ENCODE results near the gene TMPRSS13. TPM values are rescaled to one million over a fixed set of nuclear protein-coding genes. Genes with fewer than 3 reads are reported as not detected.
"Not testable (repeated sequence)": the region's sequence is repeated elsewhere in the genome, so short reads cannot be mapped to it uniquely, and the experiment has no call there.

The TMPRSS13 gene
- total RNA-seq, 2 experiments from 2014 or later = 0.79 to 1.1 TPM

- POLR2A ChIA-PET = interaction anchor here (1.1 kb wide), 1 partner anchor 66 kb away, joined by 3 read pairs; no protein-coding TSS in a partner anchor
- H4K20me1 ChIP-seq (ENCODE audit: insufficient read depth, low read length) = no peaks in the 10 kb centered on the region
- intact Hi-C loops (cut with micrococcal nuclease; ENCODE audit: unreplicated experiment) = loop anchor here (10.0 kb wide), 1 partner anchor 134 kb away; no protein-coding TSS in a partner anchor
Observed at GRCh38 chr11:117949062-117949461, 19.9 kb upstream of the TMPRSS13 start.

DNA sequence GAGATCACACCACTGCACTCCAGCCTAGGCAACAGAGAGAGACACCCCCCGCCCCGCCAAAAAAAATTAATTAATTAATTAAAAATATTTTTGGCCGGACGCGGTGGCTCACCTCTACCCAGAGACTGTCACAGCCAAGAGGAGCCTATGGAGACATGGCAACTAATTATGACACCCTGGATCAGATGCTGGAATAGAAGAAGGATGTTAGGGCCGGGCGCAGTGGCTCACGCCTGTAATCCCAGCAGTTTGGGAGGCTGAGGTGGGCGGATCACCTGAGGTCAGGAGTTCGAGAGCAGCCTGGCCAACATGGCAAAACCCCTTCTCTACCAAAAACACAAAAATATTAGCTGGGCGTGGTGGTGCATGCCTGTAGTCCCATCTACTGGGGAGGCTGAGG, 19.3 kb upstream of the TMPRSS13 start:
- DNase-seq (ENCODE audit: low spot score); H3K9me2 ChIP-seq (ENCODE audit: insufficient read depth, low read length); H2AFZ ChIP-seq (ENCODE audit: low read length); H3K27ac ChIP-seq (ENCODE audit: low read depth, low read length, poor library complexity, severe bottlenecking); H3K36me3 ChIP-seq (ENCODE audit: insufficient read depth, low read length); H3K79me2 ChIP-seq (ENCODE audit: insufficient read depth, low read depth, low read length); BruUV-seq (replicated peaks); H3K4me2 ChIP-seq (ENCODE audit: low read length); H4K20me1 ChIP-seq (ENCODE audit: insufficient read depth, low read length); H3K9me3 ChIP-seq (ENCODE audit: low read length); H3K4me3 ChIP-seq (ENCODE audit: low read depth, low read length, poor library complexity, severe bottlenecking): not testable (repeated sequence)
- POLR2A ChIA-PET = interaction anchor here (1.2 kb wide), 1 partner anchor 52 kb away, joined by 3 read pairs; no protein-coding TSS in a partner anchor
- CTCF ChIA-PET (ENCODE audit: unreplicated experiment) = interaction anchor here (2.1 kb wide), 1 partner anchor 12 kb away, joined by 12 read pairs; no protein-coding TSS in a partner anchor
- H3K4me1 ChIP-seq (ENCODE audit: insufficient read depth, low read length, poor library complexity, severe bottlenecking) = peaks cover 34% of the 10 kb centered on the region
- intact Hi-C loops (cut with micrococcal nuclease; ENCODE audit: unreplicated experiment) = loop anchor here (10.0 kb wide), 1 partner anchor 134 kb away; no protein-coding TSS in a partner anchor

More at GRCh38 chr11:117949062-117949461, 19.9 kb upstream of the TMPRSS13 start:
- Histone ChIP-seq H3K9me2 (ENCODE audit: insufficient read depth, low read length) (no peaks in the 10 kb centered on the region), H3K4me2 (ENCODE audit: low read length) (no peak overlapping the region), H3K9me3 (ENCODE audit: low read length) (no peaks in the 10 kb centered on the region), H3K36me3 (ENCODE audit: insufficient read depth, low read length) (no peaks in the 10 kb centered on the region), H3K27ac (ENCODE audit: low read depth, low read length, poor library complexity, severe bottlenecking) (no peak overlapping the region), H3K79me2 (ENCODE audit: insufficient read depth, low read depth, low read length) (no peaks in the 10 kb centered on the region), H3K4me3 (ENCODE audit: low read depth, low read length, poor library complexity, severe bottlenecking) (no peak overlapping the region), H2AFZ (ENCODE audit: low read length) (no peak overlapping the region), H3K4me1 (ENCODE audit: insufficient read depth, low read length, poor library complexity, severe bottlenecking) (peaks cover 34% of the 10 kb centered on the region)
- TF ChIP-seq CTCF (conservative IDR thresholded peaks at IDR 0.05; ENCODE audit: low read length) (no peak), EZH2phosphoT487 (IDR thresholded peaks at IDR 0.05; ENCODE audit: borderline replicate concordance, low read depth, low read length) (no peak)
- BruUV-seq (replicated peaks) = no TSS peak
- DNase-seq (ENCODE audit: low spot score) = no peak
- CTCF ChIA-PET (ENCODE audit: unreplicated experiment) = no interaction called here

DNA sequence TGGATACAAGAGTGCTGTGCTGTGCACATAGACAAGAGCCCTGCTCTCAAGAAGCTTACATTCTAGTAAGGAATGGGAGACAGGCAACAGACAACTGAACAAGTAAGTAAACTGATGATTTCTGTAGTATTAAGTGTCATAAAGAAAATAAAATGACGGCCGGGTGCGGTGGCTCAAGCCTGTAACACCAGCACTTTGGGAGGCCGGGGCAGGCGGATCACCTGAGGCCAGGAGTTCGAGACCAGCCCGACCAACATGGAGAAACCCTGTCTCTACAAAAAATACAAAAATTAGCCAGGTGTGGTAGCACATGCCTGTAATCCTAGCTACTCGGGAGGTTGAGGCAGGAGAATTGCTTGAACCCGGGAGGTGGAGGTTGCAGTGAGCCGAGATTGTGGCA, 18.5 kb upstream of the TMPRSS13 start:
- not testable (repeated sequence) for H3K27ac ChIP-seq (ENCODE audit: low read depth, low read length, poor library complexity, severe bottlenecking); H3K36me3 ChIP-seq (ENCODE audit: insufficient read depth, low read length); H3K9me2 ChIP-seq (ENCODE audit: insufficient read depth, low read length); DNase-seq (ENCODE audit: low spot score); H4K20me1 ChIP-seq (ENCODE audit: insufficient read depth, low read length); H3K9me3 ChIP-seq (ENCODE audit: low read length); BruUV-seq (replicated peaks); H3K4me2 ChIP-seq (ENCODE audit: low read length); H3K4me3 ChIP-seq (ENCODE audit: low read depth, low read length, poor library complexity, severe bottlenecking); H2AFZ ChIP-seq (ENCODE audit: low read length); H3K79me2 ChIP-seq (ENCODE audit: insufficient read depth, low read depth, low read length)
- H3K4me1 ChIP-seq (ENCODE audit: insufficient read depth, low read length, poor library complexity, severe bottlenecking) = peaks cover 28% of the 10 kb centered on the region
- CTCF ChIA-PET (ENCODE audit: unreplicated experiment) = interaction anchor here (1.3 to 2.3 kb wide), 3 partner anchors 11 to 105 kb away, joined by 4 to 12 read pairs (median 10); no protein-coding TSS in a partner anchor
- intact Hi-C loops (cut with micrococcal nuclease; ENCODE audit: unreplicated experiment) = loop anchor here (1.0 to 10.0 kb wide), 3 partner anchors 103 to 133 kb away; no protein-coding TSS in a partner anchor
- POLR2A ChIA-PET = interaction anchor here (0.6 to 1.2 kb wide), 3 partner anchors 12 to 53 kb away, joined by 3 to 8 read pairs (median 3); no protein-coding TSS in a partner anchor

Data from OCI-LY7 (cell line).